ENCODE measurements around the gene BAZ2A.

The BAZ2A gene

DNA sequence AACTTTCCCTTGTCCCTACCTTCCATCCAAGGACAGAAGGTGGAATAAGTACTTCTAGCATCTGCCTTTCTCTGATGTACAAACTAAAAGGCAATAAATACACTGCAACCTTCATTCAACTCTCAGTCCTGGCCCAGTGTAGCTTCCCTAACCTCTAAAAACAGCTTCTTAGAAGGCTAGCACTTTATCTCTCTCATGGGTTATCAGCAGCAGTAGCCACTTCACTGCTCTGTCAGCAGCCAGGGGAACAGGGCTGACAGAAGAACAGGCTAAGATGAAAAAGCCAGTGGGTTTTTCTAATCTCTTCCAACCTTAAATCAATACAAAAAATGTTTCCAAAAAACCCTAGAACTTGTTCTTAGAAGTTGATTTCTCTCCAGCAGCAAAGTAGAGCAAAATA, 13.2 kb downstream of the BAZ2A start:
- TF ChIP-seq, protein P1, sequence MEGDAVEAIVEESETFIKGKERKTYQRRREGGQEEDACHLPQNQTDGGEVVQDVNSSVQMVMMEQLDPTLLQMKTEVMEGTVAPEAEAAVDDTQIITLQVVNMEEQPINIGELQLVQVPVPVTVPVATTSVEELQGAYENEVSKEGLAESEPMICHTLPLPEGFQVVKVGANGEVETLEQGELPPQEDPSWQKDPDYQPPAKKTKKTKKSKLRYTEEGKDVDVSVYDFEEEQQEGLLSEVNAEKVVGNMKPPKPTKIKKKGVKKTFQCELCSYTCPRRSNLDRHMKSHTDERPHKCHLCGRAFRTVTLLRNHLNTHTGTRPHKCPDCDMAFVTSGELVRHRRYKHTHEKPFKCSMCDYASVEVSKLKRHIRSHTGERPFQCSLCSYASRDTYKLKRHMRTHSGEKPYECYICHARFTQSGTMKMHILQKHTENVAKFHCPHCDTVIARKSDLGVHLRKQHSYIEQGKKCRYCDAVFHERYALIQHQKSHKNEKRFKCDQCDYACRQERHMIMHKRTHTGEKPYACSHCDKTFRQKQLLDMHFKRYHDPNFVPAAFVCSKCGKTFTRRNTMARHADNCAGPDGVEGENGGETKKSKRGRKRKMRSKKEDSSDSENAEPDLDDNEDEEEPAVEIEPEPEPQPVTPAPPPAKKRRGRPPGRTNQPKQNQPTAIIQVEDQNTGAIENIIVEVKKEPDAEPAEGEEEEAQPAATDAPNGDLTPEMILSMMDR (IDR thresholded peaks at IDR 0.05), result no peak
- H3K4me1 ChIP-seq, result peaks cover 0 to 24% (median 8%) of the 10 kb centered on the region in 4 donors
- H3K27me3 ChIP-seq, result no peaks in the 10 kb centered on the region
- intact Hi-C loops (cut with DNase I; ENCODE audit: low total_unique reads), result no loop called here
- H3K27ac ChIP-seq, result no peak overlapping the region
- H3K9me3 ChIP-seq, result no peaks in the 10 kb centered on the region
- DNase-seq, result no peak
- H3K36me3 ChIP-seq, result peaks cover 54 to 92% (median 90%) of the 10 kb centered on the region in 3 donors
- no peak overlapping the region for H3K4me3 ChIP-seq

DNA sequence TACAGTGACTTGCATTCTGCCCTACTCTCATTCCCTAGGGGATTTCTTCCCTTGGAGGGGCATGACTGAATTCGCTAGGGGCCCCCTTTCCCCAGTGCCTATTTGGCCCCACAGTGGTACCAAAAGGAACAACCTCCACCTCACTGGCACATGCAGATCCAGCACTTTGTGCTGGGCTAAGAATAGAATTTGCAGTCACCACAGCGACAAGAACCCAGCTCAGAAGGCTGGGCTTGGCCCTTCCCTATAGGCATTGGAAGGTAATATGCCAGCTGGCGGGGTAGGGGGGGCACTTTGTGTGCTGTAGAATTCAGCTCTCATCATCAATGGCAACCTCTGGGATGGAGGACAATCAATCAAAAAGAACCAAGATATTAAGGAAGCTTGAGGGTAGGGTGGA, 13.9 kb downstream of the BAZ2A start:
- H3K27me3 ChIP-seq, result no peaks in the 10 kb centered on the region
- H3K36me3 ChIP-seq, result peaks cover 61 to 97% (median 90%) of the 10 kb centered on the region in 3 donors
- H3K4me3 ChIP-seq, result no peak overlapping the region
- no peak for DNase-seq
- intact Hi-C loops (cut with DNase I; ENCODE audit: low total_unique reads), result no loop called here
- no peak overlapping the region for H3K27ac ChIP-seq
- TF ChIP-seq, protein P1 (IDR thresholded peaks at IDR 0.05), result no peak
- peaks cover 0 to 24% (median 6%) of the 10 kb centered on the region in 4 donors for H3K4me1 ChIP-seq
- H3K9me3 ChIP-seq, result no peaks in the 10 kb centered on the region

DNA sequence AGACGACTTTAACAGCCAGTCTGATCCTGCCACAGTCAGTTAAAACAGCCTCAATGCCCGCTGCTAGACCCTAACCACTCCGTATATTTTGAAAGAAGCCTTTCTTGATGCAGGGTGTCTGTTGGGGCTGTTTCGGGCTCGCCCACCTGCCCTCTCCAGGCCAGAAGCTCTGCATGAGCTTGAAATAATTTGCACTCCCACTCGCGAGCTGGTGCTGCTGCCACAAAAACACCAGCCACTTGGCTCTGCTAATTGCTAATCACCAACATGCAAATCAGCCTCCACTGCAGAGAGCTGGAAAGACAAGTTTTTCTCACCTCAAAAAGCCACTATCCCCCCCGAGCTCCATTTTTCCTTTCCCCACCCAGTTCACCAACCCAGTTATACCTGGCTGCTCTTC, 15.5 kb downstream of the BAZ2A start:
- Histone ChIP-seq H3K27me3 (no peaks in the 10 kb centered on the region), H3K9me3 (no peaks in the 10 kb centered on the region), H3K4me1 (peaks cover 0 to 13% (median 1%) of the 10 kb centered on the region in 4 donors), H3K36me3 (peaks cover 77 to 97% (median 91%) of the 10 kb centered on the region in 3 donors), H3K4me3 (no peak overlapping the region), H3K27ac (no peak overlapping the region)
- intact Hi-C loops (cut with DNase I; ENCODE audit: low total_unique reads), result no loop called here
- no peak for DNase-seq
- TF ChIP-seq, protein P1 (IDR thresholded peaks at IDR 0.05), result no peak

DNA sequence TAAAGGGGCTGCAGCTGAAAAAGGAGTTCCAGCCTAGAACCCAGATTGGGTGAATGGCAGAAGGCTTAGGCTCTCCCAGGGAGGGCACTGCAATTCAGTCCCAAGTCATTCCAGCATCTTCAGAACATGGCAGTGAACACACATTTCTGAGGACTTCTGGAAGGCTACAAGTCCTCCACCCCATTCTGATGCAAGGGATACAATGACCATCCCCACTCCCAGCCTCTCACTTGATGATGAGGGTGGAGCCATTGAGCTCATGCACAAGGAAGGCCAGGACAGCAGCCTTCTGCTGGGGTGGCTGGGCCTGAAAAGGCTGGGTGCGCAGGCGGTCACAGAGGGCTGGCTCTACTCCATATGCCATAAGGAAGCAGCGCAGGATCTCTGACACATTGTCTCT, 25.8 kb downstream of the BAZ2A start:
- TF ChIP-seq, protein P1 (IDR thresholded peaks at IDR 0.05), result no peak
- H3K36me3 ChIP-seq, result peaks cover 98 to 100% (median 100%) of the 10 kb centered on the region in 3 donors
- DNase-seq, result no peak
- no peak overlapping the region for H3K4me3 ChIP-seq
- no peak overlapping the region for H3K27ac ChIP-seq
- H3K4me1 ChIP-seq, result no peaks in the 10 kb centered on the region
- intact Hi-C loops (cut with DNase I; ENCODE audit: low total_unique reads), result no loop called here
- H3K9me3 ChIP-seq, result no peaks in the 10 kb centered on the region
- no peaks in the 10 kb centered on the region for H3K27me3 ChIP-seq

DNA sequence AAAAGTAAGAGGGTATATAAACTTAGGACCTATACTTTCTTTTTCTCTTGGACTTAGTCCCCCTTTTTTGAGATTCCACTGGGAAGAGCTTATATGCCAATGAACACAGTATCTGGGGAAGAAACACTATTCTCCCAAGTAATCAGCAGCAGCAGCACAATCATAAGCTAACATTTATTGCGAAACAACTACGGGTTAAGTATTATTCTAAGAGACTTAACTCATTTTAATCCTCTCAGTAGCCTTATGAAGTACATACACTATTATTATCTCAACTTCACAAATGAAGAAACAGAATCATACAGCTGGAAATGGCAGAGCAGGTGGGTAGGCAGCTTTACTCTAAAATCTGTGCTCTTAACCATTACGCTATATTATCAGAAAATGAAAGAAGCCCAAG, 27.9 kb downstream of the BAZ2A start:
- Histone ChIP-seq H3K4me3 (no peak overlapping the region), H3K4me1 (no peaks in the 10 kb centered on the region), H3K27ac (no peak overlapping the region), H3K27me3 (no peaks in the 10 kb centered on the region), H3K36me3 (peaks cover 95 to 100% (median 100%) of the 10 kb centered on the region in 3 donors), H3K9me3 (no peaks in the 10 kb centered on the region)
- intact Hi-C loops (cut with DNase I; ENCODE audit: low total_unique reads), result no loop called here
- DNase-seq, result no peak
- TF ChIP-seq, protein P1 (IDR thresholded peaks at IDR 0.05), result no peak

DNA sequence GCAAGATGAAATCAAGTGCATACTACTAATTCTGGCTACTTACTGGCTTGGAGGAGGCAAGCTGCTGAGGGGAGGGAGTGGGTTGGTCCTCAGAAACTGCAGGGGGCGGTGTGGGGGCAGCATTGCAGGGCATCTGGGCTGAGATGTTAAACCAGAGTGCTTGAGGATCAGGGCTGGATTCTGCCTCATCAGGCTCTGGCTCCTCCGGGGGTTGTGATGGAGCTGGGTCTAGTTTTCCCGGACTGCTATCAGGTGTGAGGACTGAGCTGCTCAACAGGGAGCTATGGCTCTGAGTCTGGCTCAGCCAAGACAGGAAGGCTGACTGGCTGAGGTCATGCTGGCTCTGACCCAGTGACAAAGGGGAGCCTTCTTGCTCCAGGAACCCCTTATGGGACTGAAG, 28.6 kb downstream of the BAZ2A start:
- Histone ChIP-seq H3K9me3 (no peaks in the 10 kb centered on the region), H3K4me1 (no peaks in the 10 kb centered on the region), H3K27me3 (no peaks in the 10 kb centered on the region), H3K4me3 (no peak overlapping the region), H3K27ac (no peak overlapping the region), H3K36me3 (peaks cover 94 to 100% (median 100%) of the 10 kb centered on the region in 3 donors)
- intact Hi-C loops (cut with DNase I; ENCODE audit: low total_unique reads), result no loop called here
- TF ChIP-seq, protein P1 (IDR thresholded peaks at IDR 0.05), result no peak
- no peak for DNase-seq
